ENCODE results near the gene ANKS1B. TPM values are rescaled to one million over a fixed set of nuclear protein-coding genes. Genes with fewer than 3 reads are reported as not detected.

Gene ANKS1B
- total and polyA plus RNA-seq, 4 donors, result 0.03 to 3.4 (median 0.53) TPM

- TF ChIP-seq NR2F2 (IDR thresholded peaks at IDR 0.05) (no peak), ZBTB33 (IDR thresholded peaks at IDR 0.05) (no peak), HNF4A (conservative IDR thresholded peaks at IDR 0.05) (no peak), HNF4G (IDR thresholded peaks at IDR 0.05) (no peak), CTCF (IDR thresholded peaks at IDR 0.05; ENCODE audit: low read depth, low read length, missing input control) (no peak), GABPA (IDR thresholded peaks at IDR 0.05 in 1 of 2, conservative IDR thresholded peaks at IDR 0.05 in 1 of 2) (no peak), FOXA2 (IDR thresholded peaks at IDR 0.05) (no peak), RAD21 (IDR thresholded peaks at IDR 0.05) (no peak), JUND (IDR thresholded peaks at IDR 0.05) (no peak)
- TF ChIP-seq, protein P1, sequence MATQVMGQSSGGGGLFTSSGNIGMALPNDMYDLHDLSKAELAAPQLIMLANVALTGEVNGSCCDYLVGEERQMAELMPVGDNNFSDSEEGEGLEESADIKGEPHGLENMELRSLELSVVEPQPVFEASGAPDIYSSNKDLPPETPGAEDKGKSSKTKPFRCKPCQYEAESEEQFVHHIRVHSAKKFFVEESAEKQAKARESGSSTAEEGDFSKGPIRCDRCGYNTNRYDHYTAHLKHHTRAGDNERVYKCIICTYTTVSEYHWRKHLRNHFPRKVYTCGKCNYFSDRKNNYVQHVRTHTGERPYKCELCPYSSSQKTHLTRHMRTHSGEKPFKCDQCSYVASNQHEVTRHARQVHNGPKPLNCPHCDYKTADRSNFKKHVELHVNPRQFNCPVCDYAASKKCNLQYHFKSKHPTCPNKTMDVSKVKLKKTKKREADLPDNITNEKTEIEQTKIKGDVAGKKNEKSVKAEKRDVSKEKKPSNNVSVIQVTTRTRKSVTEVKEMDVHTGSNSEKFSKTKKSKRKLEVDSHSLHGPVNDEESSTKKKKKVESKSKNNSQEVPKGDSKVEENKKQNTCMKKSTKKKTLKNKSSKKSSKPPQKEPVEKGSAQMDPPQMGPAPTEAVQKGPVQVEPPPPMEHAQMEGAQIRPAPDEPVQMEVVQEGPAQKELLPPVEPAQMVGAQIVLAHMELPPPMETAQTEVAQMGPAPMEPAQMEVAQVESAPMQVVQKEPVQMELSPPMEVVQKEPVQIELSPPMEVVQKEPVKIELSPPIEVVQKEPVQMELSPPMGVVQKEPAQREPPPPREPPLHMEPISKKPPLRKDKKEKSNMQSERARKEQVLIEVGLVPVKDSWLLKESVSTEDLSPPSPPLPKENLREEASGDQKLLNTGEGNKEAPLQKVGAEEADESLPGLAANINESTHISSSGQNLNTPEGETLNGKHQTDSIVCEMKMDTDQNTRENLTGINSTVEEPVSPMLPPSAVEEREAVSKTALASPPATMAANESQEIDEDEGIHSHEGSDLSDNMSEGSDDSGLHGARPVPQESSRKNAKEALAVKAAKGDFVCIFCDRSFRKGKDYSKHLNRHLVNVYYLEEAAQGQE (IDR thresholded peaks at IDR 0.05), result no peak
- Histone ChIP-seq H3K9ac (ENCODE audit: low read depth in 1 of 2, low read length in 2 of 2) (no peak overlapping the region), H3K9me3 (ENCODE audit: control insufficient read depth in 4 of 4, low read length in 3 of 4) (no peaks in the 10 kb centered on the region), H3K27ac (ENCODE audit: low read depth in 1 of 2, low read length in 2 of 2) (no peak overlapping the region), H3K4me1 (ENCODE audit: control insufficient read depth in 4 of 4, insufficient read depth in 4 of 4, low read length in 3 of 4) (peaks cover 0 to 6% (median 0%) of the 10 kb centered on the region in 4 donors), H3K36me3 (ENCODE audit: control insufficient read depth in 4 of 4, insufficient read depth in 3 of 4, low read depth in 1 of 4, low read length in 3 of 4) (no peaks in the 10 kb centered on the region), H3K4me3 (ENCODE audit: low read depth in 1 of 3, low read length in 3 of 3) (no peak overlapping the region), H3K27me3 (ENCODE audit: control insufficient read depth in 4 of 4, insufficient read depth in 4 of 4, low read length in 3 of 4) (no peaks in the 10 kb centered on the region)
- DNase-seq (ENCODE audit: low spot score), result no peak
- 90% methylated on average over 11 of the region's 11 CpGs for WGBS
These were observed 930.9 kb downstream of the ANKS1B start for GRCh38 chr12:99053616-99054362.

GRCh38 chr12:99049774-99050173 is 935.0 kb downstream of the ANKS1B start:
- DNase-seq (ENCODE audit: low spot score), result no peak
- no peaks in the 10 kb centered on the region for H3K36me3 ChIP-seq (ENCODE audit: control insufficient read depth in 4 of 4, insufficient read depth in 3 of 4, low read depth in 1 of 4, low read length in 3 of 4)
- 49% methylated on average over 3 of the region's 3 CpGs for WGBS
- H3K9me3 ChIP-seq (ENCODE audit: control insufficient read depth in 4 of 4, low read length in 3 of 4), result peaks cover 0 to 9% (median under 1%) of the 10 kb centered on the region in 4 donors
- no peak overlapping the region for H3K9ac ChIP-seq (ENCODE audit: low read depth in 1 of 2, low read length in 2 of 2)
- H3K27ac ChIP-seq (ENCODE audit: low read depth in 1 of 2, low read length in 2 of 2), result no peak overlapping the region
- no peak overlapping the region for H3K4me3 ChIP-seq (ENCODE audit: low read depth in 1 of 3, low read length in 3 of 3)
- peaks cover 0 to 5% (median 0%) of the 10 kb centered on the region in 4 donors for H3K4me1 ChIP-seq (ENCODE audit: control insufficient read depth in 4 of 4, insufficient read depth in 4 of 4, low read length in 3 of 4)
- no peaks in the 10 kb centered on the region for H3K27me3 ChIP-seq (ENCODE audit: control insufficient read depth in 4 of 4, insufficient read depth in 4 of 4, low read length in 3 of 4)
- TF ChIP-seq GABPA (IDR thresholded peaks at IDR 0.05 in 1 of 2, conservative IDR thresholded peaks at IDR 0.05 in 1 of 2) (no peak), RXRA (IDR thresholded peaks at IDR 0.05) (no peak), RAD21 (IDR thresholded peaks at IDR 0.05) (no peak), MAX (IDR thresholded peaks at IDR 0.05) (no peak), TAF1 (conservative IDR thresholded peaks at IDR 0.05) (no peak), FOXA1 (IDR thresholded peaks at IDR 0.05) (no peak), NR2F2 (IDR thresholded peaks at IDR 0.05) (no peak), JUND (IDR thresholded peaks at IDR 0.05) (no peak), YY1 (IDR thresholded peaks at IDR 0.05) (no peak), SP1 (IDR thresholded peaks at IDR 0.05) (no peak), EGR1 (IDR thresholded peaks at IDR 0.05; ENCODE audit: low read depth in 2 of 2) (no peak), CTCF (IDR thresholded peaks at IDR 0.05; ENCODE audit: low read depth, low read length, missing input control) (no peak)
- TF ChIP-seq, protein P1 (IDR thresholded peaks at IDR 0.05), result no peak
